ENCODE measurements around the gene CASZ1. TPM values are rescaled to one million over a fixed set of nuclear protein-coding genes. Genes with fewer than 3 reads are reported as not detected.
A peak's percentile ranks its signal among the peaks of the same experiment; 100 is the strongest.

CASZ1 gene
- total RNA-seq, 1 experiment from 2014 or later = 3.9 TPM

GRCh38 chr1:10785728-10786638, 10.5 kb downstream of the CASZ1 start:
- Histone ChIP-seq H3K14ac (ENCODE audit: insufficient read depth, low read length) (peak overlapping the region; percentile 1; the same call in 1 of the 2 replicates), H2BK120ac (ENCODE audit: low read depth, low read length, poor library complexity, severe bottlenecking) (no peak overlapping the region), H3K23me2 (ENCODE audit: insufficient read length, low read depth, low read length, poor library complexity, severe bottlenecking) (no peaks in the 10 kb centered on the region), H3K27ac (ENCODE audit: insufficient read length, low read depth, low read length) (no peak overlapping the region), H3K79me1 (ENCODE audit: insufficient read depth, low read depth, low read length, poor library complexity, severe bottlenecking) (no peaks in the 10 kb centered on the region), H2BK12ac (ENCODE audit: insufficient read length, low read depth, low read length) (no peak overlapping the region), H3K9ac (ENCODE audit: extremely low read depth, insufficient read length, low read length) (no peak overlapping the region), H3K23ac (ENCODE audit: insufficient read length, low read depth, low read length) (no peak overlapping the region), H3K79me2 (ENCODE audit: insufficient read depth, low read length) (no peaks in the 10 kb centered on the region), H3K27me3 (ENCODE audit: insufficient read depth, low read length) (no peaks in the 10 kb centered on the region), H4K8ac (replicated peaks; ENCODE audit: insufficient read length, low read depth, low read length) (no peak overlapping the region), H3K4ac (ENCODE audit: low read depth, low read length) (no peak overlapping the region), H2BK5ac (ENCODE audit: insufficient read length, low read length) (no peak overlapping the region), H3T11ph (ENCODE audit: low read length) (no peak overlapping the region), H3K56ac (ENCODE audit: insufficient read length, low read depth, low read length) (no peak overlapping the region), H3K9me3 (ENCODE audit: control insufficient read depth, low read depth, low read length) (no peaks in the 10 kb centered on the region), H3K4me1 (ENCODE audit: insufficient read depth, low read length) (no peaks in the 10 kb centered on the region), H4K5ac (ENCODE audit: insufficient read length, low read depth, low read length) (no peak overlapping the region), H4K91ac (ENCODE audit: insufficient read length, low read depth, low read length) (no peak overlapping the region), H2AK5ac (ENCODE audit: insufficient read length, low read length) (no peak overlapping the region), H2BK15ac (ENCODE audit: low read depth, low read length) (no peak overlapping the region), H3K18ac (ENCODE audit: insufficient read length, low read depth, low read length) (no peak overlapping the region), H3K4me2 (ENCODE audit: insufficient read depth, insufficient read length, low read length) (no peak overlapping the region), H4K20me1 (ENCODE audit: control insufficient read depth, insufficient read depth, insufficient read length) (no peaks in the 10 kb centered on the region), H2BK20ac (ENCODE audit: low read depth, low read length, poor library complexity, severe bottlenecking) (no peak overlapping the region), H2AFZ (ENCODE audit: low read length) (no peak overlapping the region)
- peak overlapping the region in 1 of 3 experiments; percentile 54; a peak in 1 of 7 replicates for H3K27ac Mint-ChIP-seq
- H3K4me1 Mint-ChIP-seq = no peaks in the 10 kb centered on the region
- no peaks in the 10 kb centered on the region for H3K36me3 Mint-ChIP-seq (ENCODE audit: insufficient read depth in 1 of 3, low read depth in 3 of 3)
- H3K4me3 Mint-ChIP-seq = no peak overlapping the region
- WGBS (ENCODE audit: extremely low coverage, insufficient read length, low lambda C conversion rate) = no CpG with 5 or more reads among the region's 30 CpGs
- TF ChIP-seq, protein P1, sequence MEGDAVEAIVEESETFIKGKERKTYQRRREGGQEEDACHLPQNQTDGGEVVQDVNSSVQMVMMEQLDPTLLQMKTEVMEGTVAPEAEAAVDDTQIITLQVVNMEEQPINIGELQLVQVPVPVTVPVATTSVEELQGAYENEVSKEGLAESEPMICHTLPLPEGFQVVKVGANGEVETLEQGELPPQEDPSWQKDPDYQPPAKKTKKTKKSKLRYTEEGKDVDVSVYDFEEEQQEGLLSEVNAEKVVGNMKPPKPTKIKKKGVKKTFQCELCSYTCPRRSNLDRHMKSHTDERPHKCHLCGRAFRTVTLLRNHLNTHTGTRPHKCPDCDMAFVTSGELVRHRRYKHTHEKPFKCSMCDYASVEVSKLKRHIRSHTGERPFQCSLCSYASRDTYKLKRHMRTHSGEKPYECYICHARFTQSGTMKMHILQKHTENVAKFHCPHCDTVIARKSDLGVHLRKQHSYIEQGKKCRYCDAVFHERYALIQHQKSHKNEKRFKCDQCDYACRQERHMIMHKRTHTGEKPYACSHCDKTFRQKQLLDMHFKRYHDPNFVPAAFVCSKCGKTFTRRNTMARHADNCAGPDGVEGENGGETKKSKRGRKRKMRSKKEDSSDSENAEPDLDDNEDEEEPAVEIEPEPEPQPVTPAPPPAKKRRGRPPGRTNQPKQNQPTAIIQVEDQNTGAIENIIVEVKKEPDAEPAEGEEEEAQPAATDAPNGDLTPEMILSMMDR (conservative IDR thresholded peaks at IDR 0.05) = no peak
- no peaks in the 10 kb centered on the region for H3K9me3 Mint-ChIP-seq
- DNase-seq = no peak
- H3K27me3 Mint-ChIP-seq (ENCODE audit: low read depth) = peaks cover 10% of the 10 kb centered on the region

Measured in H9 (cell line).